Transverse colon (tissue), 4 donors: ENCODE data around the gene RNASE12.

Source experiments
- POLR2AphosphoS5 ChIP-seq, 3 donors: sonication (generic); formaldehyde crosslinking; IDR thresholded peaks; one replicate each; pipeline ENCODE4 v1.6.1; 2016; ENCODE audit warnings: antibody characterized with exemption in 3 of 3
- TF ChIP-seq, protein P1 (sequence below), 5 experiments: fragments of 200-600 bp in 3 of 5; fragments of 450-650 bp in 2 of 5; sonication (generic) in 3 of 5; IDR thresholded peaks; 1 replicate in 2 of 5; 2 replicates in 3 of 5; pipeline ENCODE4 v1.5.1; 2016 to 2017; ENCODE audit warnings: antibody characterized with exemption in 5 of 5, inconsistent platforms in 3 of 5, mild to moderate bottlenecking in 2 of 5, moderate library complexity in 1 of 5

DNA sequence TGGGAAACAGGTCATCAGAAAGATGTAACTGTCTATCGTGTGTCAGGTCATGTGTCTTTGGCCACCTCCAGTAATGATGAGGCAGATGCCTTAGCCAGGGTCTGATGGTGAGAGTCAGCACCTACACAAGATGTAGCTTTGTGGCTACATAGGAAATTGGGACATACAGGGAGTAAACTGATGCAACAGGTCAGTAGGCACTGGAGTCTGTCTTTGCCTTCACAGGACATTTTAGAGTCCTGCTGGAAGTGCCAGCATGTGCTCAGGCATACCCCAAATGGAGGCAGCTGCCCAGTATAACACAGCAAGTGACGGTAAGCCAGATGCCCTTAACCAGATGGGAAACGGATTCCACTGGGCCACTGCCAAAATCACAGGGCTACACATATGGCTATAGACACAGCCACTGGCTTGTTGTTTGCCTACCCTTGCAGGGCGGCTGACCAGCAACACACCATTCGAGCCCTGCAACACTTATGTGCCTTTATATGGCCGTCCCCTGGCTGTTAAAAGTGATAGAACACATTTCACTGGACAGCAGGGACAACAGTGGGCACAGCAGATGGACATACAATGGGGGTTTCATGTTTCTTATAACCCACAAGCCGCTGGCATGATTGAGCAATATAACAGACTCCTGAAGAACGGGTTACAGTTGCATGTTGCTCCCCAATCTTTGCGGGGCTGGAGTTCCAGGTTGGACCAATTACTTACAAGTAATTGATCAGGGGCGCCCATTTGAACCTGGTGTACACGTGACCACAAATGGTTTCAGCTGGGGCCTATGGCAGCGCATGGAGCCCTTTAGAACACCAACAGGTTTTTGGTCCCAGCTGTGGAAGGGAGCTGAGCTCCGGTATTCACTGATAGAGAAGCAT lies 12.9 kb upstream of the RNASE12 start:
- TF ChIP-seq, protein P1, sequence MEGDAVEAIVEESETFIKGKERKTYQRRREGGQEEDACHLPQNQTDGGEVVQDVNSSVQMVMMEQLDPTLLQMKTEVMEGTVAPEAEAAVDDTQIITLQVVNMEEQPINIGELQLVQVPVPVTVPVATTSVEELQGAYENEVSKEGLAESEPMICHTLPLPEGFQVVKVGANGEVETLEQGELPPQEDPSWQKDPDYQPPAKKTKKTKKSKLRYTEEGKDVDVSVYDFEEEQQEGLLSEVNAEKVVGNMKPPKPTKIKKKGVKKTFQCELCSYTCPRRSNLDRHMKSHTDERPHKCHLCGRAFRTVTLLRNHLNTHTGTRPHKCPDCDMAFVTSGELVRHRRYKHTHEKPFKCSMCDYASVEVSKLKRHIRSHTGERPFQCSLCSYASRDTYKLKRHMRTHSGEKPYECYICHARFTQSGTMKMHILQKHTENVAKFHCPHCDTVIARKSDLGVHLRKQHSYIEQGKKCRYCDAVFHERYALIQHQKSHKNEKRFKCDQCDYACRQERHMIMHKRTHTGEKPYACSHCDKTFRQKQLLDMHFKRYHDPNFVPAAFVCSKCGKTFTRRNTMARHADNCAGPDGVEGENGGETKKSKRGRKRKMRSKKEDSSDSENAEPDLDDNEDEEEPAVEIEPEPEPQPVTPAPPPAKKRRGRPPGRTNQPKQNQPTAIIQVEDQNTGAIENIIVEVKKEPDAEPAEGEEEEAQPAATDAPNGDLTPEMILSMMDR (IDR thresholded peaks at IDR 0.05): no peak
- TF ChIP-seq POLR2AphosphoS5 (IDR thresholded peaks at IDR 0.05): no peak
